HEK293T (cell line): ENCODE results near the gene ABHD17C.

ENCODE experiments used
- NFRKB ChIP-seq: fragments of 450-650 bp; IDR thresholded peaks from 2 replicates; pipeline ENCODE4 v1.6.1; 2016; ENCODE audit warnings: mild to moderate bottlenecking, moderate library complexity
- SP1 ChIP-seq: fragments of 450-650 bp; IDR thresholded peaks from 2 replicates; pipeline ENCODE4 v1.6.1; 2017
- SUZ12 ChIP-seq: fragments of 450-650 bp; IDR thresholded peaks from 2 replicates; pipeline ENCODE4 v1.6.1; 2016; ENCODE audit warnings: mild to moderate bottlenecking

DNA sequence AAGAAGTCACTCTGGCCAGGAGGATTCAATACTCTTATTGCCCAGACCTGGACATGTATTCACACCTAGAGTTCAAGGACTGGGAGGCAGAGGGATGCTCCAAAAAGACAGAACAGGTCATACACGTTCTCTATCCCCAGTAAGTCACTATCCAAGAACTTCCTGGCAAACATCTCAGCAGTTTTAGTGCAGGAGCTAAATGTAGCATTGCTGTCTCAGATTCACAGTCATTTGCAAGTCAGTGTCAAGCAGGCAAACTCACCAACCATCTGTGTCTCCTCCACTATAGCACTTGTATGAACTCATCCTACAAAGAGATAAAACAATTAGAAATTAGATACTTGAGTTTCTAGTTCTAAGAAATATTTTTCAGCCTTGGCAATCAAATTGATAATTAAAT, 38.4 kb downstream of the ABHD17C start:
- no peak for TF ChIP-seq SP1
- no peak for TF ChIP-seq NFRKB
- no peak for TF ChIP-seq SUZ12
